T47D (cell line): ENCODE data around the gene RACK1.
A peak's percentile ranks its signal among the peaks of the same experiment; 100 is the strongest.

Experiments
- DNase-seq, 2 experiments: peaks; one replicate each; pipeline versions ENCODE4 v3.0.0 to v3.0.0-alpha.2; 2011 to 2012; ENCODE audit warnings: low read depth in 1 of 2, low spot score in 1 of 2
- JUND ChIP-seq: IDR thresholded peaks from 2 replicates; pipeline ENCODE4 v1.6.1; 2012; ENCODE audit warnings: low read depth
- in situ Hi-C: cut with HindIII; loops from 2 replicates; pipeline ENCODE4 v1.10.0; 2016; ENCODE audit warnings: low sequenced_read_pairs, low pct_unique_long_range_greater_than_20kb

RACK1 gene

DNA sequence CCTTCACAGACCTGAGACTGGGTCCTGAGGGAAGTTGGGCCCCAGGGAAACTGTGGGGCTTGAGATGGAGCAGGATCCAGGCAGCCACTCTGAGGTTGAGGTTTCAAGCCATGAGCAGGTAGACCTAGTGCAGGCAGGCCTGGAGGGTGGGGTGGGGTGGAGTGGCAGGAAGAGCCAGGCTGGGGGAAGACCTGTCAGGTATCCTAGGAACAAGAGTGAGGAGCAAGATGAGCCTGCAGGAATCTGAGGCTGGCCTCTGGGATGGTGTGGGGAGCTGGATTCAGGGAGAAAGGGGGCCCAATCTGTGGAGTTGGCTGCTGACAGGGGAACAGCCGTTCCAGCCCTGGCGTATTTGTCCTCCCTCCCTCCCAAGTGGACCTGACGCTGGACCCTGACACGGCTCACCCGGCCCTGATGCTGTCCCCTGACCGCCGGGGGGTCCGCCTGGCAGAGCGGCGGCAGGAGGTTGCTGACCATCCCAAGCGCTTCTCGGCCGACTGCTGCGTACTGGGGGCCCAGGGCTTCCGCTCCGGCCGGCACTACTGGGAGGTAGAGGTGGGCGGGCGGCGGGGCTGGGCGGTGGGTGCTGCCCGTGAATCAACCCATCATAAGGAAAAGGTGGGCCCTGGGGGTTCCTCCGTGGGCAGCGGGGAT is 9.8 kb downstream of the RACK1 start:
- no peak for TF ChIP-seq JUND
- in situ Hi-C loops = no loop called here
- no peak for DNase-seq

DNA sequence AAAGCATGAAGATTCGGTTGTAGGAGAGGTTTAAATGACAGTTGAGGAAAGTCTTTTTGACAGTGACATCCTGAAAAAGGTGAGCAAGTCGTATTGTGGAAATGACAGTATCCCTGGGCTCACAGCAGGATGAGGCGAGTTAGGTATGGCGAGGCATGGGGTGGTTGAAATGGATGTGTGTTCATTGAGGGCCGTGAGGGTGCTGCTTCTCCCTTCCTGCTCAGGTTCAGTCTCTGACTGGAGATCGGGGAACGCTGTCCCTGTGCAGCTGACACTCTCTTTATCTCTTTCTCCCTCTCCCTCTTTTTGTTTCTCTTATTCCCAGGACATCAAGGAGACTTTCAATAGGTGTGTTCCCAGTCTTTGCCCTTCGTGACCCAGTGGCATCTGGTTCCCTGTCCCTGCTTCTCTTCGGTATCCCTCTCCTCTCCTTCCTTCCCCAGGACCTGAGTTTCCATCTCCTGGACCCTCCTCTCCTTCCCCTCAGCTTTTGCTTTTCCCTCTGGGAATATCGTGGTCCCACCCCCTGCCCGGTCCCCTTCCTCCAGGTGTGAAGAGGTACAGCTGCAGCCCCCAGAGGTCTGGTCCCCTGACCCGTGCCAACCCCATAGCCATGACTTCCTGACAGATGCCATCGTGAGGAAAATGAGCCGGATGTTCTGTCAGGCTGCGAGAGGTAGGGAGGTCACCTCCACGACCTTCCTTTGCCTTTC is 10.5 kb downstream of the RACK1 start:
- no peak for TF ChIP-seq JUND
- no peak for DNase-seq
- in situ Hi-C loops = no loop called here

DNA sequence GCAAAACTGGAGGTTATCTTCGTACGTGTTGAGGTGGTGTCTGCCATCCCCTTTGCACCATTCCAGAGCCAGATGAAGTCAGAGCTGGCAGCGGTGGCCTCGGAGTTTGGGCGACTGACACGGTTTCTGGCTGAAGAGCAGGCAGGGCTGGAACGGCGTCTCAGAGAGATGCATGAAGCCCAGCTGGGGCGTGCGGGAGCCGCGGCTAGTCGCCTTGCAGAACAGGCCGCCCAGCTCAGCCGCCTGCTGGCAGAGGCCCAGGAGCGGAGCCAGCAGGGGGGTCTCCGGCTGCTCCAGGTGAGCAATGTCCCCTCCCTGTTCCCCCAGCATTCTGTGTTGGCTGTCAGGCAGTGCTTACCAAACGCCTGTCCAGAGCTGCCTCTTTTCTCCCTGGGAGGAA is 11.1 kb downstream of the RACK1 start:
- DNase-seq = no peak
- in situ Hi-C loops = no loop called here

DNA sequence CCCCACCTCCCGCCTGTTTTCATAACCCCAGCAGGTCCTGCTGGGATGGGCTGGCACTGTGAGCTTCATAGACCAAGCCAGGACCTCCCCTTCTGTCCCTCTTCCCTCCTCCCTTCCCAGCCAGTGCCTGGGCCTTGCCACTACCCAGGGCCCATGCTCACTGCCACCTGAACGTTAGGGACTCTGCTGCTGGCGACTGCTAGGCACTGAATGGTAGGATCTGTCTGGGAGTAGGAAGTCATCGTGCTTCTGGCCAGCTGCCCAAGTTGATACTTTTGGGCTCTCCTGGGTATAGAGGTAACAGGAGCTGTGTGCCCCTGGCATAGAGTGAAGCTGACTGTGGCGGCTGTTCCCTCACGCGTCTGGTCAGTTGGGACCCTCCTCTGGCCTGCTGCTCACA is 12.3 kb downstream of the RACK1 start:
- no peak for TF ChIP-seq JUND
- DNase-seq = no peak
- in situ Hi-C loops = no loop called here

More for the DNA sequence above, 11.1 kb downstream of the RACK1 start:
- no peak for TF ChIP-seq JUND

DNA sequence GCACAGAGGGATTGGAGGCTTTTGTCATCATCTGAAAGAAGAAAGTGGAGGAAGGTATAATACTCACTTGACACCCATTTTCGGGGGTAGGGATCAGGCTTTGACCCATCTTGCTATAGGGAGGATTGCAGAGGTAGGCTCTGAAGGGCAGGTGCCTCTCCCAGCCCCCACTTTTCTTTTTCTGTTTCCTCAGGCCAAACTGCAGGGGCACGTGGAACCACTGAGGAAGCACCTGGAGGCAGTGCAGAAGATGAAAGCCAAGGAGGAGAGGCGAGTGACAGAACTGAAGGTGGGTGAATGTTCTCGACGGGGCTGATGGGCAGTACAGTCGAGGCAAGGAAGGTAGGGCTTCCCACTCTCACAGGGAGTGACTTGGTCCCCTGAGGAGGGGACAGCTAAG is 13.2 kb downstream of the RACK1 start:
- in situ Hi-C loops = no loop called here
- no peak for DNase-seq
- TF ChIP-seq JUND = no peak

DNA sequence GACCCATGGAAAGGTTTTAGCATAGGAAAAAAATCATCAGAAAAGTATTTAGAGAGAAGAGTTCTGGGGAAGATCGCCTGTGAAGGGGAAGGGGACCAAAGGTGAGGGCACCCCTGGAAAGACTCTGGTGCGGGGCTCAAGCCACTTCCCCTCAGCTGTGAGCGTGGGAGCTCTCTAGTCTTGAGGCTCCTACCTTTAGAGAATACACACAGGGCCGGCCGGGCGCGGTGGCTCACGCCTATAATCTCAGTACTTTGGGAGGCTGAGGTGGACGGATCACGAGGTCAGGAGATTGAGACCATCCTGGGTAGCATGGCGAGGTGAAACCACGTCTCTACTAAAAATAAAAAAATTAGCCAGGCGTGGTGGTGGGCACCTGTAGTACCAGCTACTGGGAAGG is 13.7 kb downstream of the RACK1 start:
- DNase-seq = no peak
- no peak for TF ChIP-seq JUND
- in situ Hi-C loops = no loop called here

DNA sequence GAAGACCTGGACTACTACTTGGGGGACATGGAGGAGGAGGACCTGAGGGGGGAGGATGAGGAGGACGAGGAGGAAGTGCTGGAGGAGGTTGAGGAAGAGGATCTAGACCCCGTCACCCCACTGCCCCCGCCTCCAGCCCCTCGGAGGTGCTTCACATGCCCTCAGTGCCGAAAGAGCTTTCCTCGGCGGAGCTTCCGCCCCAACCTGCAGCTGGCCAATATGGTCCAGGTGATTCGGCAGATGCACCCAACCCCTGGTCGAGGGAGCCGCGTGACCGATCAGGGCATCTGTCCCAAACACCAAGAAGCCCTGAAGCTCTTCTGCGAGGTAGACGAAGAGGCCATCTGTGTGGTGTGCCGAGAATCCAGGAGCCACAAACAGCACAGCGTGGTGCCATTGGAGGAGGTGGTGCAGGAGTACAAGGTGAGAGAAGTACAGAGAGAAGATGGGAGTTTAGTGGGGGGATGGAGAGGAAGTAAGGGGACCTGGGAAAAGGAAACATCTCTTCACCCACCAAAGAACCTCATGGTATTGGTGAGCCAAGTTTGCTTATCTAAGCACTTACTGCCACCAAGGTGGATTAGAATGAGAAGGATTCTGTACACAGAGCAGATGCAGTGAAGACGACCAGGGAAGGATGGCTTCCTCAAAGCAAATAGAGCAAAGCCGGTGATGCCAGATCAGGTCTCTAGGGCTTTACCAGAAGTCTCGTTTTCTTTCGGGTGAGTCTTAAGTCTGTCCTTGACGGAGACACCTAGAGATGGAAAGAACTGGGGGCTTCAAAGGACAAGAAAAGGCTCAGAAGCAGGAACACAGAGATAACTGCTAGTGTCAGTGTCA is 19.1 kb downstream of the RACK1 start:
- in situ Hi-C loops = no loop called here
- DNase-seq = no peak
- TF ChIP-seq JUND = no peak

DNA sequence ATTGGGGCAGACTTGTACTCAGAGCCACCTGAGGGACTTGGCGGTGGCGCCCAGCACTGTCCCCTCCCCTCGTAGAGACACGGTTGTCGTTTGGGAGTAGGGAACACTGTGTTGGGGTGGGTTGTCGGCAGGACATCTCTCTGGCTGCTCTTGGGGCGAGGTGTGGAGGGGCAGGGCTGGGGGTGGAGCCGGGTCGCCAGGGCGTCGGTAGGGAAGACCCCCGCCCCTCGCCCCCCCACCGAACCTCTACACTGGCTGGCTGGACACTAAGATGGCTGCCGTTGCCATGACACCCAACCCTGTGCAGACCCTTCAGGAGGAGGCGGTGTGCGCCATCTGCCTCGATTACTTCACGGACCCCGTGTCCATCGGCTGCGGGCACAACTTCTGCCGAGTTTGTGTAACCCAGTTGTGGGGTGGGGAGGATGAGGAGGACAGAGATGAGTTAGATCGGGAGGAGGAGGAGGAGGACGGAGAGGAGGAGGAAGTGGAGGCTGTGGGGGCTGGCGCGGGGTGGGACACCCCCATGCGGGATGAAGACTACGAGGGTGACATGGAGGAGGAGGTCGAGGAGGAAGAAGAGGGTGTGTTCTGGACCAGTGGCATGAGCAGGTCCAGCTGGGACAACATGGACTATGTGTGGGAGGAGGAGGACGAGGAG is 19.8 kb downstream of the RACK1 start:
- TF ChIP-seq JUND = no peak
- in situ Hi-C loops = no loop called here

DNA sequence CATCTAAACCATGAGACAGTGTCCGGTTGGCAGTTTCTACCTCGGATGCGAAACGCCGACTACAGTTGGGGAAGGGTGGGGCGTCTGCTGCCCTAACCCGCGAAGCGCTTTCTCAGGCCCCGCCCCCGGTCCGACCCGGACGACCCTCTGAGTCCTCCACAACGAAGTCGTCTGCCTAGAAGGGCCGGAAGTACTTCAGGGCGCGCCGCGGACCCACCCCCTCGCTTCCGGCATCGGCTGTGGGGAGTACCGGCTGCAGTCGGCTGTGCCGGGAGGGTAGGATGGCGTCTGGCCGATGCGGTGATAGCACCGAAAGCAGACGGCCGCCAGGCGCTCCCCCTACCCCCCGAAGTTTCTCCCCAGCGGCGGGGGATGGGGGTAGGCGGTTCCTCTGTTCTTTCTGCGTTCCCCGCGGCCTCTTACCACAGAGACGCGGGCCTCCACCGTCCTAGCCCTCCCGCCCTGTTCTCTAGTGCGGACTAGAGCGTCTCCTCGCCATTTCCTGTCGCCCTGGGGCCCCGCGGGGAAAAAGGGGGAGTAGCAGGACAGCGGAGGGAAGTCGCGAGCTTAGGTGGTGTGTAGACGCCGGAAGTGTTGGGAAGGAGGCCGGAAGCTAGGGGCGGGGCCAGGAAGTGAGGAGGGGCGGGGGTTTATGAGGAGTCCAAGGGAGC is 20.5 kb downstream of the RACK1 start, which contains the start of gene TRIM41:
TRIM41 (plus strand) TSS at position 224 of the 671 bp plus-strand sequence. CDS start 719 bp downstream, outside the sequence.
- DNase-seq = peak; percentile 80 to 99
- in situ Hi-C loops = no loop called here
- no peak for TF ChIP-seq JUND

More for the DNA sequence above, 19.8 kb downstream of the RACK1 start:
- DNase-seq = no peak

DNA sequence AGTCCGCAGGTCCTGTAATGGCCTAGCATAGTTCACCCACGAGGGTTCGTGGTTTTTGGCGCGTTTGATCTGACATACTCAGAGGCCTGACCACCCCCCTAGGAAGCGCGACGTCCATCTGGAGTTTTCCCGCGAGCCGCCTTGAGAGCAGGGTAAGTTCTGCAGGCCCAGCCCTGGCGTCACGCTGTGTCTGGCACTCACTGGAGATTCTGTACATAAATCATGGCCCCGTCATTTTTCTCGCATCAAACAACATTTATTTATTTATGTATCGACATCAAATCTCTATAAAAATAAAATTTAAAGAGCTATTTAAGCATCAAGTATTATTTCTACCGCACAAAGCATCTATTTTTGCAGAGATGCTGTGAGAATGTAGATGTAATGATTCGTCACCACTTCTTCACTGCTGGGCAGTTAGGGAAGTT is 21.1 kb downstream of the RACK1 start:
- no peak for TF ChIP-seq JUND
- in situ Hi-C loops = no loop called here
- no peak for DNase-seq

DNA sequence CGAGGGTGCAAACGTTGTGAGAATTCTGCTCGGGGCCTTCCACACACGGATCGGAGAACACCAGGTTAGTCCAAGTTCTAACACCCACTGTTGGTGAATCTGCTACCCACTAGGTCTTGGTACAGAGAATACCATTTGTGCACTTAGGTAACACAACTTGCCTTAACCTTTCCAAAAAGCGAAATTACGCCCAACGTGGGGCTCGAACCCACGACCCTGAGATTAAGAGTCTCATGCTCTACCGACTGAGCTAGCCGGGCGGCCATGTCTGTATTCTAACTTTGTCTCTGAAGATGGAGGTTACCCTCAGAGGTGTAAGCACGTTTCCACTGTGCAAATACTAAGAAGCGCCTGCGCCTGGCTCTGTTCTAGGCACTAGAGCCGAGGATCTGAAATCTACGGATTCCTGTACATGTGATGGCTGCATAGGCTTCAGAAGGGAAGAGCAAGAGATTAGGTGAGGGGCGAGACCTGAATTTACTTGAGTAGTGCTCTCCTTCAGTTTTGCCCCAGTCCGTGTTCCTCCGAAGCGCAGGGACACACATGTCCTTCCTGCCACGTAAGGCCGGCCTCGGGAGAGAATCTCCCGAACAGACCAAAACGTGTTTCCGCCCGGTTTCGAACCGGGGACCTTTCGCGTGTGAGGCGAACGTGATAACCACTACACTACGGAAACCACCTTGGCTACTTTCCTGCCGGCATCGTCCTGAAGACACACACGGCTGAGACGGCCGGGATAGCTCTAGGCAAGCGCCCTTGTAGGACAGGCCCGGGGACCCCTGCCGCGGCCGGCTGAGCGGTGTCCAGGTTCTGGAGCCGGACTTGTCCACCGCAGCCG is 21.7 kb downstream of the RACK1 start:
- DNase-seq = peak in 1 of 2 experiments; percentile 95
- in situ Hi-C loops = no loop called here
- TF ChIP-seq JUND = no peak
